Common myeloid progenitor, CD34-positive (primary cell): ENCODE data around the gene TTLL5.

ENCODE experiments used
- CTCF ChIA-PET: fragments of 350-600 bp; sonication (Branson Sonifier 250); formaldehyde crosslinking; loops from one replicate; lab custom pipeline; 2021; ENCODE audit warnings: antibody characterized with exemption; lab: Charles Lee
- POLR2A ChIA-PET: fragments of 350-600 bp; sonication (Branson Sonifier 250); formaldehyde crosslinking; loops from one replicate; lab custom pipeline; 2021; ENCODE audit warnings: antibody characterized with exemption; lab: Charles Lee
- DNase-seq, 3 donors: peaks; one replicate each; pipeline versions ENCODE4 v3.0.0 to v3.0.0-alpha.2; 2013
- H3K27ac ChIP-seq, 2 experiments: 1 replicate in 1 of 2; 2 replicates in 1 of 2; pipeline ENCODE4 v1.7.0; 2013; ENCODE audit warnings: inconsistent platforms in 2 of 2, low read length in 2 of 2, mild to moderate bottlenecking in 2 of 2, low read depth in 1 of 2, moderate library complexity in 1 of 2; ENCODE audit not compliant: severe bottlenecking in 2 of 2, insufficient read depth in 1 of 2, poor library complexity in 1 of 2
- H3K27me3 ChIP-seq, 5 experiments: replicated peaks in 2 of 5; 1 replicate in 3 of 5; 2 replicates in 2 of 5; pipeline versions ENCODE4 v1.6.1 to v1.7.0; 2013; ENCODE audit warnings: low read length in 4 of 5, mild to moderate bottlenecking in 2 of 5, moderate library complexity in 2 of 5, inconsistent platforms in 1 of 5; ENCODE audit not compliant: insufficient read depth in 5 of 5, control insufficient read depth in 4 of 5
- H3K36me3 ChIP-seq, 4 experiments: 1 replicate in 2 of 4; 2 replicates in 2 of 4; pipeline versions ENCODE4 v1.6.1 to v1.7.0; 2013; ENCODE audit warnings: low read length in 3 of 4, control low read depth in 1 of 4, mild to moderate bottlenecking in 1 of 4; ENCODE audit not compliant: control insufficient read depth in 4 of 4, insufficient read depth in 4 of 4
- H3K4me1 ChIP-seq, 4 experiments: 1 replicate in 3 of 4; 2 replicates in 1 of 4; pipeline versions ENCODE4 v1.6.1 to v1.7.1; 2013; ENCODE audit warnings: low read length in 3 of 4, mild to moderate bottlenecking in 3 of 4, control low read depth in 1 of 4, inconsistent platforms in 1 of 4, moderate library complexity in 1 of 4; ENCODE audit not compliant: control insufficient read depth in 4 of 4, insufficient read depth in 4 of 4; ENCODE audit errors: control extremely low read depth in 1 of 4
- H3K4me3 ChIP-seq, 7 experiments: 1 replicate in 4 of 7; 2 replicates in 3 of 7; pipeline versions ENCODE4 v1.5.1 to v1.7.0; 2013; ENCODE audit warnings: mild to moderate bottlenecking in 7 of 7, low read length in 6 of 7, moderate library complexity in 6 of 7, inconsistent platforms in 2 of 7, low read depth in 2 of 7, control low read depth in 1 of 7; ENCODE audit not compliant: insufficient read depth in 4 of 7, control insufficient read depth in 1 of 7; ENCODE audit errors: extremely low read depth in 1 of 7
- H3K9me3 ChIP-seq, 5 experiments: 1 replicate in 4 of 5; 2 replicates in 1 of 5; pipeline versions ENCODE4 v1.6.1 to v1.7.1; 2013; ENCODE audit warnings: low read length in 4 of 5, mild to moderate bottlenecking in 2 of 5, inconsistent platforms in 1 of 5, low read depth in 1 of 5, moderate library complexity in 1 of 5; ENCODE audit not compliant: control insufficient read depth in 4 of 5, insufficient read depth in 2 of 5; ENCODE audit errors: control extremely low read depth in 1 of 5
- WGBS: methylation state at CpG from one replicate; pipeline ENCODE4 v1.1.5; 2013; ENCODE audit not compliant: insufficient coverage; 5-methylcytosine and 5-hydroxymethylcytosine counted together

TTLL5 gene

DNA sequence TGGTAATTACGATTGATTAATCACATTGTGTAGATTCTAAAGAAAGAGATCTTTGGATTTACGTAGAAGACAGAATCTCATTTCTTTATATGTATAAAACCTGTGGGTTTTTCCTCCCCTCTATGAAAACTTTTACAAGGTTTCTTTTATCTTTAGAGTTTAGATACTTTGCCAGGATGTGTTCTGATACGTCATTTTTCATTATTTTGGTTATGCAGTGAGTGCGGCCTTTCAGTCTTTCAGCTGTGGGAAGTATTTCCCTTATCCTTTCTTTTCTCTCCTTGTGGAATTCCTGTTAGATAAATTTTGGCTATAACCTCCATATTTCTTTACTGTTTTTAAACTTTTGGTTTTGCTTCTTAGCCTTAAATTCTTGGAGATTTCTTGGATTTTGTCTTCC lies 92.7 kb downstream of the TTLL5 start:
- DNase-seq = no peak
- ChIA-PET CTCF (no interaction called here), POLR2A (no interaction called here)
- Histone ChIP-seq H3K9me3 (no peaks in the 10 kb centered on the region), H3K27ac (no peak overlapping the region), H3K27me3 (no peaks in the 10 kb centered on the region), H3K4me3 (no peak overlapping the region), H3K4me1 (no peaks in the 10 kb centered on the region), H3K36me3 (peaks cover 3 to 20% (median 18%) of the 10 kb centered on the region in 4 experiments)
- no CpG with 5 or more reads among the region's 4 CpGs for WGBS

DNA sequence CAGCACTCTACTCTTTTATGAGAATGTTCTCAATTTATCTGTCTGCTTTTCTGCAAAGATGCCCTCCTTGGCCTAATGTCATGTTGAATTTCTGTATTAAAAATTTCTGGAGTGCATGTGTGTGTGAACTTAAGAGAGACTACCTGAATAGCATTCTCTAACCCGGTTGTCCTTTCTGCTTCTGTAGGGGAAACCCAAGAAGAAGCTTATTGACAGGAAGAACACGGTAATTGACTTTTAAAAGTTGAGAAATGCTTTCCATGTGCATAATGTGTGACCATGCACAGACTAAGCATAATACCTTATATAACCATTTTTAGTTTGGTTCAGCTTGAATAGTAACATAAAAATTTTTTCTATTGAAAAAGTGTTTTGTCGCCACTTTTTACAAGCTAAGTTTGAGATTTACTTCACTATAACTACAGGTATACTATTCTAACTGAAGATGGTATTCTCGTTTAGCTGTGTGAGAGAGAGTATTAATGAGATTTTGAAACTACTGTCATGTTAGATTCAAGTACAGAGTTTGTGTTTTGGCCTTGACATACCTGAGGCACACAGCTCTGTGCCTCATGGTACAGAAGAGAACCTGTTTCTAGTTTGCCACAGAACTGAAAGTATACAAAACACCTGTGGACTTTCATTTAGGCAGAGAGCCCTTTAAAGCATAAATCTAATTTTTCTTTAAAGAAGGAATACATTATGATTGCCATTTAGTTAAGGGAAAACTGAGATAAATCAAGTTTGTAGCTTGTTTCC lies 96.8 kb downstream of the TTLL5 start:
- ChIA-PET POLR2A (no interaction called here), CTCF (interaction anchor here (1.0 to 1.8 kb wide), 4 partner anchors 8 to 48 kb away, joined by 3 to 4 read pairs (median 3); no protein-coding TSS in a partner anchor)
- Histone ChIP-seq H3K27ac (no peak overlapping the region), H3K27me3 (no peaks in the 10 kb centered on the region), H3K9me3 (no peaks in the 10 kb centered on the region), H3K4me3 (no peak overlapping the region), H3K4me1 (no peaks in the 10 kb centered on the region), H3K36me3 (peaks cover 2 to 9% (median 4%) of the 10 kb centered on the region in 4 experiments)
- 100% methylated on average over 1 of the region's 4 CpGs for WGBS
- DNase-seq = no peak

DNA sequence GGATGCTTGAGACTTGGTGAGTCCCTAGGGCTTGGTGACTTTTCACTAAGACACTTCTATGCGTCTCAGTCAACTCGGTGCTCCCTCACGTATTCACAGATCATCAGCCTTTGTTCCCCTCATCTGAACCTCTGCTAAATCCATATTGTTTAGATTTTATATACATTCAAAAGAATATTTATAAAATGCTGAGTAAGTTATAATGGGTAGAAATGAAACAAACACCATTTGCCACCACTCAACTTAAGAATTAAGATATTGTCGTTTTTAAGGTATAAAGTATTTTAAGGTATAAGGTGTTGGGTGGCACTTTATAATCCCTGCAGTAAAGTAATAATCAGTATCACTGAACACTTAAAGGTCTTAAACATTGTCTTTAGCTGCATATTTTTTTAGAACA lies 103.0 kb downstream of the TTLL5 start:
- Histone ChIP-seq H3K4me1 (no peaks in the 10 kb centered on the region), H3K9me3 (no peaks in the 10 kb centered on the region), H3K4me3 (no peak overlapping the region), H3K27me3 (no peaks in the 10 kb centered on the region), H3K36me3 (peaks cover 6 to 32% (median 21%) of the 10 kb centered on the region in 4 experiments), H3K27ac (no peak overlapping the region)
- WGBS = 100% methylated on average over 1 of the region's 4 CpGs
- POLR2A ChIA-PET = no interaction called here
- CTCF ChIA-PET = no interaction called here
- DNase-seq = no peak

DNA sequence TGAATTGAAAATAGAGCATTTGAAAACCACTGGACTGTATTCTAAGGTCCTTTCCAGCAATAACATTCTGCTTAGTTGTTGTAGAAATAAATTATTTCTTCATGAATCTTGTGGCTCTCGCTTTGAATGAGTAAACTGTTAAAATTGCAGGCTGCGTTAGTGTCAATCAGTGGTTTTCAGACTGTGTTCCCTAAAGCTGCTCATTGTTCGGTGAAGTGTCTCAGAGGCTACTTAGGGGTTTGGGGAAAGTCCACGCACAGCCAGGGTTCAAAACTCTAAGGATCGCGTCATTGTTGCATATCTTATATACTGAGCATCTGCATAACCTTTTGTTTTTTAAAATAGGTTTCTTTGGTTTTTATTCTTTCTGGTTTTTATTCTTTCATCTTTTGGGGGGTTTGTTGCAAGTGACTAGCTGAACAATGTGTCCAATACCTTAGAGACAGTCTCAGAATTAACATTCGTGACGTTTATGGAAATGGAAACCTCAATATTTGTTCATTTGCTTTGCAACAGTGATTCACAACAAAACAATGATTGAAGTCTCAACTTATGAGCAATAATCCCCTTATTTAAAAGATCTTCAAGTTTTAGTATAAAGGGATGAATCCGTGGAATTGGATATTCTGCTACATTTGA lies 108.1 kb downstream of the TTLL5 start:
- H3K9me3 ChIP-seq = no peaks in the 10 kb centered on the region
- no peak overlapping the region for H3K4me3 ChIP-seq
- ChIA-PET CTCF (no interaction called here), POLR2A (no interaction called here)
- no peaks in the 10 kb centered on the region for H3K27me3 ChIP-seq
- WGBS = 91% methylated on average over 4 of the region's 9 CpGs
- H3K27ac ChIP-seq = no peak overlapping the region
- no peaks in the 10 kb centered on the region for H3K4me1 ChIP-seq
- DNase-seq = no peak
- H3K36me3 ChIP-seq = peaks cover 9 to 37% (median 22%) of the 10 kb centered on the region in 4 experiments

DNA sequence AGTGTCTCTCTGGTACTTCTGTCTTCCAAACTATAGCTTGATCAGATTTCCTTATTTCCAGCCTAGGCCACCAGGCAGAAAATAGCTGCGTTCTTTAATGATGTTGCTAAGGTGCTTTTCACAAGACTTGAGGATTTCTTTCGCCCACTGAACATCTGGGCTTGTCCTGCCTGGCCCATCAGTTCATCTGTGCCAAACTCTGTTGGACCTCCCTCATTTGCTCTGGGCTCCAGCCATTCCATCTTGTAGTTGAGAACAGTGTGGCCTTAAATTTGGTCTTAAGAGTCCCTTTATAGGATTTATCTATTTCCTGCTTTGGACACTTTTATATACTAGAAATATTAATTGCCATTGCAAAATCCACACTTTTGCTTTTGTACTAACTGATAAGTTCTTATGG lies 109.6 kb downstream of the TTLL5 start:
- Histone ChIP-seq H3K4me3 (no peak overlapping the region), H3K27me3 (no peaks in the 10 kb centered on the region), H3K27ac (no peak overlapping the region), H3K36me3 (peaks cover 7 to 45% (median 27%) of the 10 kb centered on the region in 4 experiments), H3K4me1 (no peaks in the 10 kb centered on the region), H3K9me3 (no peaks in the 10 kb centered on the region)
- 90% methylated on average over 2 of the region's 2 CpGs for WGBS
- ChIA-PET POLR2A (interaction anchor here (0.5 kb wide), 1 partner anchor 20 kb away, joined by 7 read pairs; no protein-coding TSS in a partner anchor), CTCF (no interaction called here)
- no peak for DNase-seq

DNA sequence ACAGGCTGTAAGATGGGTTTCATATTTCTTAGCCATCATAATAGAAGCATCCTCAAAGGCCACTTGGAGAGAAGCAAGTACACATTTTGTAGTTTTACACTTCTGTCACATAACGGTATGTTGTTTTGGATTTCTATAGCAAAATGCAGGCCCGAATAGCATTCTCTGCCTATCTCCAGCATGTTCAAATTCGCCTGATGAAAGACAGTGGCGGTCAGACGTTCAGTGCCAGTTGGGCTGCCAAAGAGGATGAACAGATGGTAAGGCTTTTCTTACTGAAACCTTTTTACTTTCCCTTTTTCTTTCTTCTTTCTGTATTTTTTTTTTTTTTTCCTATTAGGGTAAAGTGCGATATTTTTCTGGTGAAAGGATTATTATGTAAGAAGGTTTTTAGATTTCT lies 110.5 kb downstream of the TTLL5 start:
- peaks cover 9 to 45% (median 26%) of the 10 kb centered on the region in 4 experiments for H3K36me3 ChIP-seq
- no peaks in the 10 kb centered on the region for H3K9me3 ChIP-seq
- H3K4me1 ChIP-seq = no peaks in the 10 kb centered on the region
- no peak overlapping the region for H3K27ac ChIP-seq
- ChIA-PET CTCF (no interaction called here), POLR2A (no interaction called here)
- 100% methylated on average over 4 of the region's 6 CpGs for WGBS
- no peak for DNase-seq
- H3K4me3 ChIP-seq = no peak overlapping the region
- no peaks in the 10 kb centered on the region for H3K27me3 ChIP-seq

DNA sequence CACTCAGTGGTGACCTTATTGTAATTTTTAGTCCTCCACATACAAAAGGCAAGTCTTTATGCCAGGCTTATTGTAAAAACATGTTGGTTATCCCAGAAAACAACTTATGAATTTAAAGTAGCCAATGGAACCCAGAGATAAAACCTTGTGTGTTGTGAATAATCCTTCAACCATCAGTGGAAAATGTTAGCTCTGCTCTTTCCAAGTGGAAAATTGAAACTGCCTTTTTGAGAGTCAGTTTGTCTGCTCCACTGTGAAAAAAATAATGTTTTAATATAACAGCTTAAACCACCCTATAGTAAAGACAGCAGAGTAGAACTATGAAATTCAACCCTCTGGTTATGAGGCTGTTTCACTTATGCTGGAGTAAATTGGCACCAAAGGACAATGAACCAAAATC lies 112.0 kb downstream of the TTLL5 start:
- no peaks in the 10 kb centered on the region for H3K27me3 ChIP-seq
- no peak for DNase-seq
- no peak overlapping the region for H3K4me3 ChIP-seq
- H3K27ac ChIP-seq = no peak overlapping the region
- no peaks in the 10 kb centered on the region for H3K9me3 ChIP-seq
- ChIA-PET CTCF (interaction anchor here (1.1 kb wide), 1 partner anchor 28 kb away, joined by 3 read pairs; no protein-coding TSS in a partner anchor), POLR2A (interaction anchor here (0.7 kb wide), 1 partner anchor 871 kb away, joined by 6 read pairs; no protein-coding TSS in a partner anchor)
- peaks cover 0 to 2% (median 0%) of the 10 kb centered on the region in 4 experiments for H3K4me1 ChIP-seq
- H3K36me3 ChIP-seq = peaks cover 10 to 46% (median 28%) of the 10 kb centered on the region in 4 experiments
